ENCODE data around the gene ROM1.
"Not testable (repeated sequence)": the region's sequence is repeated elsewhere in the genome, so short reads cannot be mapped to it uniquely, and the experiment has no call there.

ROM1 gene

GRCh38 chr11:62612366-62613290, at the start of gene ROM1, which contains the start of gene EML3:
Gene ROM1, plus strand, starts transcription at chr11:62613257. Its CDS starts 25 bp downstream, at chr11:62613282.
Gene EML3, minus strand, starts transcription at chr11:62612775. Its CDS starts 318 bp downstream, at chr11:62612457.
- peak; percentile 90 for DNase-seq (ENCODE audit: low spot score)

GRCh38 chr11:62565100-62565802, 47.8 kb upstream of the ROM1 start:
- no peak for DNase-seq (ENCODE audit: low spot score)

GRCh38 chr11:62566247-62566646, 46.8 kb upstream of the ROM1 start:
- DNase-seq (ENCODE audit: low spot score): no peak

- no peak for DNase-seq (ENCODE audit: low spot score)
Measured at GRCh38 chr11:62567018-62567633, 45.9 kb upstream of the ROM1 start.

DNA sequence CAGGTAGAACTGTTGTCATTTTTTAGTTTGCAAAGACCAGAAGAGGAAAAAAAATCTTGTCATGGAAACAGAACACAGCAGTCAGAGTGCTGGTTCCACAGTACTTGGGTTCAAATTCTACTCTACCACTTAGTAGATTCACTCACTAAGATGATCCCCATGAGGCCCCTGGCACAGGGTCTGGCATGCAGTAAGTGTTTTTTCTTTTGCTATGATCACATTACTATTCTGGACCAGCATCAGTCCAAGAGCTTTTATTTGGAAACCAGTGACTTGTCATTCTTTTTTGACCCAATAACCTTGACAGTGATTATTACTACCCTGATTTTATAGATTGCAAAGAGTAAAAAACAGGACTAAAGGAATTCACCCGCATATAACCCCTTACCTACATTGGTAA, 43.4 kb upstream of the ROM1 start:
- DNase-seq (ENCODE audit: low spot score): no peak

GRCh38 chr11:62570903-62571302, 42.2 kb upstream of the ROM1 start:
- DNase-seq (ENCODE audit: low spot score): not testable (repeated sequence)

GRCh38 chr11:62571493-62571892, 41.6 kb upstream of the ROM1 start:
- DNase-seq (ENCODE audit: low spot score): not testable (repeated sequence)

DNA sequence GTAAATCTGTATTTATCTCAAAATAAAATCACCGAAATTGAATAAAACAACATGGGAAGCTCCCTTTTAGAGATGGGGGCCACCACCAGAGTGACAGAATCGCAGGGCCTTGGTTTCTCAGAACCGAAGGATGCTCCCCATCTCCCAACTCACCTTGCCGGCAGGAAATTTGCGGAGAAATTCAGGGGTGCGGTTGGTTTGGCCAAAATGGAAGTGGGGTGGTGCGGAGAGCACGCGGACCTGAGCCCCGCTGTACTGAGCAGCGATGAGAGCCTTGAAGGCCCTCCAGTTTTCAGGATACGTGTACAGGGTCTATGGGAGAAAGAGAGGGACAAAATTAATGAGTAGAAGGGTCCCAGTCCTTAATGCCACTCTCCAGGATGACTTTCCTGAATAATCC, 40.6 kb upstream of the ROM1 start:
- no peak for DNase-seq (ENCODE audit: low spot score)

DNA sequence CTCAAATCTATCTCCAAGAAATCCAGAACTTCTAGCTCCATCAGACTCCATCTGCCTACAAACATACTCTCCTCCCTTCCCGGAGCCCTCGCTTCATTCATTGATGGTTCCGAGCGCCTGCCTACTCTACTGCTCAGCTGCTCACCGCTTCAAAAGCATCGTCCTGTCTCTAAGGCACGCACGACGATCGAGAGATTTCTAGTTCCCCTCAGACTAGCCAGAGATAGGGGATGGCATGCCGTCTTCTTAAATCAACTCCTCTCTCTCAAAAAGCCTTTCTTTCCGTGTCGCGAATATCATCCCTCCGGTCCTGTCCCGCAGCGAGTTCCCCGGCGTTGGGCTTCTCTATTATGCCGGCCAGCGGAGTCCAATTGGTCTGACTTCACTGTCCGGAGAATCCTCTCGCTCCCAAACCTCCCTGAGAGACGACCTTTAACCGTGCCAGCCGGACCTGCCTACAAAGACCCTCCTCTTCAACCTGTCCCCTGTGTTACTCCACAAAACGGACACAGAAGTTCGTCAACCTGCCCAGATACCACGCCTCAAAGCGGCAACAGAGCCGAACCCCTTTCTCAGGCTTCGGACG, 40.0 kb upstream of the ROM1 start:
- no peak for DNase-seq (ENCODE audit: low spot score)

- DNase-seq (ENCODE audit: low spot score): peak; percentile 99
Measured at GRCh38 chr11:62573592-62574362, 39.3 kb upstream of the ROM1 start, which contains the start of gene EEF1G. Gene EEF1G, minus strand, starts transcription at chr11:62573891. Its CDS starts 49 bp downstream, at chr11:62573842.

GRCh38 chr11:62574363-62575071, 38.5 kb upstream of the ROM1 start:
- DNase-seq (ENCODE audit: low spot score): peak; percentile 67

- no peak for DNase-seq (ENCODE audit: low spot score)
Measured at GRCh38 chr11:62575156-62575555, 37.9 kb upstream of the ROM1 start.

DNA sequence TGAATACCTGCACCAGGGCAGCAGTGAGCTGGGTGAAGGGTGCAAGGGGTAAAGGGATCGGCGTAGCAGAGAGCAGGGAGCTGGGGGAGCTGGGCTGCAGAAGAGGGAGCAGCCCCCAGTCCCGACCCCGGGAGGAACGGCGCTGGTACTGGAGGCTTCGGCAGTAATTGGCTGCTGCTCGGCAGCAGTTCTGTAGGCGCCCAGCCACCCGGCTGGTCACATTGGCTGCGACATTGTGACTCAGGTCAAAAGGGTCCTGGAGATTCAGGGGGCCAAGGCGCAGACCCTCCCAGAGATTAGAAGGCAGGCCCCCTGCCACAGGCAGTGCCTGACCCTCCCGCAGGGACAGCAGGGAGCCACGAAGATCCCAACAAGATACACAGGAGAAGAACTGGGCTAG, 37.2 kb upstream of the ROM1 start:
- no peak for DNase-seq (ENCODE audit: low spot score)

DNA sequence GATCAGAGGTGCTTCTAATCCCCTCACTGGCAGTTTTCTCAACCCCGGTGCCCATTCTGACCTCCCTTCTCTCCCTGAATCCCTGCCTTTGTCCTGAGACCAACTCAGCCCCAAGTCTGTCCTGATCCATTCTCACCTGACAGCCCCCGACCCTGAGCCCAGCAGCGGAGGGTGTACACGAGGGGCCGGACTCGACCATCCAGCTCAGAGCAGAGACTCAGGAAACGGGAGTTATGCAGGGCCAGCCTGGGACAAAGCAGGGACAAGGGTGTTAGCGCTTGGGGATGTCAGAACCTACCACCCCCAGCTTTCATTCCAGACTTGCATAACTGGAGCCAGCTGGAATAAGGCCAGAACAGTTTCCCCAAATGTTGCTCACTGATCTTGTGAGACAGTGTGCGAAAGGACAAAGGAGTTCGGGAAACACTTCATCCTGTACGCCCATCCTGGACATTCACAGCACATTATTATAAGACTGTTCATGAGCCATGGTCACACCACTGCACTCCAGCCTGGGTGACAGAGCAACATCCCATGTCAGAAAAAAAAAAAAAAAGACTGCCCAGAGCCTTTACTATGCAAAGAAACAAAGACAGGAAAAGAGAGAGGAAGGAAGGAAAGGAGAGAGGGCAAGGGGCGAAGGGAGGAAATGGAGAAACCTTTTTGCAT, 35.9 kb upstream of the ROM1 start:
- DNase-seq (ENCODE audit: low spot score): no peak

DNA sequence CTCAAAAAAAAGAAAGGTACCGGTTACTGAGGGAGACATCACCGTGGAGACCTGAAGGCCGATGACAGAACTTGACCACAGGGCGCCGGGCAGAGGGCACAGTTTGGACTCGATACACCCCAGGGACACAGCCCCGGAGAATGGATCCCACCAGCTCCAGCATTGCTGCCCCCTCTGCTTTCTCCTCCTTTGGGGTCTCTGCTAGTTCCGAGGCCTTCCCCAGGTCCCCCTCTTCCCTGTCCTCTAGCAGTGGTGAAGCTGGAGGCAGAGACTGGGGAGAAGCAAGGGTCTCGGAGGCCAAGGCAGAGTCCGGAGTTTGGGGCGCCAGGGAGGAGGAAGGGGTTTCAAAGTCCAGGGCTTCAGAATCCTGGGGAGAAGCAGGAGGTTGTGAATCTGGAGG, 34.5 kb upstream of the ROM1 start:
- DNase-seq (ENCODE audit: low spot score): no peak

- no peak for DNase-seq (ENCODE audit: low spot score)
Measured at GRCh38 chr11:62579252-62579651, 33.8 kb upstream of the ROM1 start.

GRCh38 chr11:62580959-62581715, 31.9 kb upstream of the ROM1 start:
- DNase-seq (ENCODE audit: low spot score): no peak

DNA sequence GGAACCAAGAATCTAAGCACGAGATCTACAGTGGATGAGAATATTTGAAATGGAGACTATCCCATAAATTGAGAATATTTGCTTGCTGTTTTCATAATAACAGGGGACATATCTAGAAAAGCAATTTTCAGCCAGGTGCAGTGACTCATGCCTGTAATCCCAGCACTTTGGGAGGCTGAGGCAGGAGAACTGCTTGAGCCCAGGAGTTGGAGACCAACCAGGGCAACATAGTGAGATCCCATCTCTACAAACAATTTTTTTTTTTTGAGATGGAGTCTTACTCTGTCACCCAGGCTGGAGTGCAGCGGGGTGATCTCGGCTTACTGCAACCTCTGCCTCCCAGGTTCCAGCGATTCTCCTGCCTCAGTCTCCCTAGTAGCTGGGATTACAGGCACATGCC, 31.3 kb upstream of the ROM1 start:
- not testable (repeated sequence) for DNase-seq (ENCODE audit: low spot score)

GRCh38 chr11:62585356-62585755, 27.7 kb upstream of the ROM1 start:
- not testable (repeated sequence) for DNase-seq (ENCODE audit: low spot score)

All from Ammon's horn (tissue), 1 donor.